NCI-H2029 treated with DMSO at 0.1 percent for 48 hours (cell line): ENCODE data around the gene MPV17.

ENCODE experiments used
- DNase-seq: peaks from one replicate; lab custom pipeline; 2025; lab: John Stamatoyannopoulos, UW

MPV17 gene

DNA sequence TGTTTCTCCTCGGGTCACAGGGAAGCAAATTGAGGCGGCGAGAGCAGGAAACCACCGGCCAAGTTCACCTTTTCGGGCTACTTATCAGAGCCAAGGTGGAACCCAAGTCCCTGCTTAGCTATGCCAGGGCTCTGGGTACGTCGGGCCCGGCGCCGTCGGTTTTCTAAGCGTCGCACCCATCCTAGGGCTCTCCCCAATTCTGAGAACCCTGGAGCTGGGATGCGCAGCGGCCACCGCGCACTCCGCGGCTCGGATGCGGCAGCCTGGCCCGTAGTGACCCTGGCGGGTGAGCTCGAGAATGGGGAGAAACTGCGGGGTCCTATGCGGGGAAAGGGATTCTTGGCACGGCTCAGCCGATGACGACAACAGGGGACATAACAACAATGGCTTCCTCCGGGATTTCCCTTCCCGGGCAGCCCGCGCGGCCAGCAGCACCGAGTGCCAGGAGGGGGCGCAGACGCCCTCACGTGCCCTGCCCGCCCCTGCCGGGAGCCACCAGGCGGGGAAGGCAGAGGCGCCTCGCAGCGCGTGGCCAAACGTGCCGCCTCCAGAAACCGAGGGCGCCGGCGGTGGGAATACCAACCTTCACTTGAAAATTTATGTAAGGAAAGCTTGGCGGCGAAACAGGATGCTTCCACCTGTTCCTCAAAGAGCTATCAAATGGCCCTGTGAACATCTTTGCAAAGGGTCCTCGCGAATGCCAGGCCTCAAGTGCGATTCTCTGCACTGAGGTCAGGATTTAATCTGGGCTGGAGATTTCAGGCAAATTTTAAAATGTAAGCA lies 58.0 kb downstream of the MPV17 start:
- no peak for DNase-seq

DNA sequence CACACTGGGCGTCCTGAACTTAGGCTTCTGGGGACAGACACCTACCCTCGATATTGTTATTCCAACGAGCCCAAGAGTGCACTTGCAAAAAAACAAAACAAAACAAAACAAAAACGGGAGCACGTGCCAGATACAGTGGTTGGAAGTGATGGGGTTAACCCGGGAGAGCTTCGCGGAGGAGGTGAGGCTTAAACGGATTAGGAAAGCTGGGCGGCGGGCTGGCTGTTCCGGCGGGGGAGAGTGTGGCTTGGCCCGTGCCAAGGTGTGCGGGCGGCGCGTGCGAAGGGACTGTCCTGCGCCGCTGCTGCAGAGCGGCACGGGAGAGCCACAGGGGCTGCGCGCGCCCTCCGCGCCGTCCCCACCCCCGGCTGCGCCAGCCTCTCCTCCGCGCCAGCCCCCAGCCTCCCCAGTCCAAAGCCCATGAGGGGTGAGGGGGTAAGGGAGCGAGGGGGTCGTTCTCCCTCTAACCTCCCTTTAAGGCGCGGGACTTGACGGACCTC lies 58.6 kb downstream of the MPV17 start:
- DNase-seq: no peak

DNA sequence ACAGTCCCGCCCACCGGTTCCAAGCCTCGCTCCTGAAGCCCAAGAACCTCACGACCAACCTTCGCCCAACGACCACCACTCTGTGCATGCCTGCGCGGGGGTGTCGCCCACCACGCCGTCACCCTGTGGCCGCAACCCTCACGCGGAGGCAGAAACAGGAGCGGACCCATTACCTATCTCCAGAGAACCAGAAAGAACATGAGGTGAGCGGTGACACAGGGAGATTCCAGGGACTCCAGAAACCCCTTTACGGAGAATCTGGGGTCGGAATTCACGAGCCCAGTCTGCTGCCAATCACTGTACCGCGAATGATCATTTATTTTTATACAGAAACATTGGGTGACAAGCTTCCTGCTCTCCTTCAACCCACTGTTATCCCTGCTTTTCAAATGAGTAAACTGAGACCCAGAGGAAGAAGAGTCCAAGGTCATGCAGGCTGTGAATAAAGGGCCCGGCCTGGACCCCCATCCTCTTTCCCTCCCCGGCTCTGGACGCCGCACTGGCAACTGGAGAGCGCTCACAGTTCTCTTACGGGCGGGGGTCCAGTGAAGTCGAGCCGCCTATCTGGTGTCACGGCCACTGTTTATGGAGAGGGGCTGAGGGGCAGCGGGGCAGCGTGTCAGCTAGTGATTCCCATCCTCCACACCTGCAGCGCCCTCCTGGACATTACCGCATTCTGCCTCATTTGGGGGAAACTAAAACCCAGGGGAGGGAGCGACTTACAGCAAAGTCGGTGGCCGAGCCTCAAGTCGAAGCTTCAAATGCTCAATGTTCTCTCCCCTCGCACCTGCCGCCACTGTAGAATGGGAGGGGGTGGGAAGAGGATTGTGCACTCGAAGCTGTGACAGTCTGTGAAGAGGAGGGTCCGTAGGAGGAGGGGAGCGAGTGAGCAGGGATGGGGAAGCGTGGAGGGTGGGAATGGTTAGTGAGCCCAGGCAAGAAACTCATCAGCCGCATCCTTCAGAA lies 59.3 kb downstream of the MPV17 start:
- DNase-seq: no peak

DNA sequence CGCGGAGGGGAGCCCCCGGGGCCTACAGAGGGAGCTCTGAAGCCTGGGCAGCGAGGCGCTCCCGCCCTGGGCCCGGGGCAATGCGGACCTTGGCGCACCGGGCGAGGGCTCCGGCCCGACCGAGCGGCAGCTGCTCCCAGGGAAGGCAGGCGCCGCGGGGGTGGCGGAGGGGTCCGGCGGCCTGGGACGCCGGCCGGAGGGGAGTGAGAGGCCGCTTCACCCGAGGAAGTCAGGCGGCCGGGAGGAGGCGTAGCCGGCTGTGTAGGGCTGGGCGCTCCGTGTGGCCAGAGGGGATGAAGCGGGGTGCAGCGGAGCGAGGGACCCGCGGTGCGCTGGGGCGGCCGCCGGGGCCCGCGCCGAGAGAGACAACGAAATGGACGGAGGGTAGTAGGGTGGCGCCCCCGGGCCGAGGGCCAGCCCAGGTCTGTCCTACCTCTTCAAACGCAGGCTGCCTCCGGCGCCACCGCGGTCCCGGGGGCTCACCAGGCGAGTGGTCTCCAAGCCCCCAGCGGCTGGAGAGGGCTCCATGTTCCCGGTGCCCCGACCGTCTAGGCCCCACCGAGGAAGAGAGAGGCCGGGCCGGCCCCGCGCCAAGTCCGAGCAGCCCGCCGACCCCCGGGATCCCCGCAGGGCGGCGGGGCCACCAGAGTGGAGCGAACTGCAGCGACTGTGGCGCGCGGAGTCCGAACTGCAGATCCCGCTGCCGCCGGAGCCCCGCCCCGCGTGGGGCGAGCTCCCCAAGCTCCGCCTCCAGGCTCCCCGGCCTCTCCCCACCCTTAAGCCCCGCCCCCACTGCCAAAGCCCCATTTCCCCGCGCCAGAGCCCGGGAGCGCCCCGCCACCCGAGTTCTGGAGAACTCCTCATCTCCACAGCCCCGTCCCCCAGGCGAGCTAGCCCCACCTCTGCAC lies 60.3 kb downstream of the MPV17 start, which contains the start of gene SLC30A3:
TSS of gene SLC30A3 (minus strand) at position 669 of the 908 bp plus-strand sequence. CDS start at position 528, 141 bp downstream.
- DNase-seq: no peak

DNA sequence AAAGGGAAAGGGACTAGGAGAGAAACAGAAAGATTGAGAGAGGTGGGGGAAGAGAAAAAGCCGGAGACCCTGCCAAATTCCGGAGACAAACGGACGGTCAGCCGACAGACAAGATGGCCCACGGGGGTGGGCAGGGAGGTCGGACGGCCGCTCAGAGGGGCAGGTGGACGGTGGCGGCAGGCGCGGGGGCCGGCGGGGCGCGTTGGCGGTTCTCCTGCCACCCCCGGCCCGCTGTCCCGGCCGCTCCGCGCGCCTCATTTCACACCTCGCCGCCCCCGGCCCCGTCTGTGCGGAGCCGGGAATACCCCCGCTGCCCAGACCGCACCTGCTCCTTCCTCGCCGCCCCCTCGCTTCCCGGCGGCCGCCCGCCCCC lies 61.0 kb downstream of the MPV17 start:
- DNase-seq: no peak

DNA sequence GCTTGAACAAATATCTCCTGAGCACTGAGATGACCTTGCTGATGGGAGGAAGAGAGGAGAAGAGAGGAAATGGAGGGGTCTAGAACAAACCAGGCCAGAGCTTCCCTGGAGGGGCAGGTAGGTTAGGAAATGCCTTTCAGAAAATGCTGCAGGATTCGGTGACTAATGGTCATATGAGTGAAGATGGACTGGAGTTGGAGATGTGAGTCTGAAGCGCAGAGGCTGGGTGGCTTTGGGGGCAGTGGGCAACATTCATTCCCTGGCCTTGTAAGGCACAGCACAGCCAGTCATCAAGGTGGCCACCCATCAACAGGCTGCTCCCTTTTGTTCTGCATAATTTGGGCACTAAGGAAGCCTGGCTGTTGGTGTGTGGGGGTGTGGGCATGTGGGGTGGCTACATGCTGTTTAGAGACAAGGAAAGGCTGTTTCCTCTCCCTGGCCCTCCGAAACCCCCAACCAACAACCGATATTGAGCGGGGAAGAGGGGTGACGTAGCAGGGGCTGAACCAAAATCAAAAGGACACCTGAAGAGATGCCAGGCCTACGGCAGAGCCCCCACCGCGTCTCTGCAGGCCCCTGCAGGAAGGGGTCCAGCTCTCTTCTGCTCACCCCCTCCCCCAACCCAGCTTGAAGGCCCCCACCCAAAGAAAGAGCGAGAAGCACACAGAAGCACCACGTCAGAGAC lies 61.5 kb downstream of the MPV17 start:
- no peak for DNase-seq
